ENCODE data around the gene LCN9.

The LCN9 gene

GRCh38 chr9:135617538-135617900 lies 45.6 kb upstream of the LCN9 start:
- H3K4me3 ChIP-seq (ENCODE audit: control insufficient read depth, low read depth, low read length) = no peak overlapping the region
- no peak for TF ChIP-seq CTCF (conservative IDR thresholded peaks at IDR 0.05; ENCODE audit: control insufficient read depth, insufficient read depth, low read depth, low read length)
- DNase-seq (ENCODE audit: low read depth) = no peak

- no peak for DNase-seq (ENCODE audit: low read depth)
- no peak for TF ChIP-seq CTCF (conservative IDR thresholded peaks at IDR 0.05; ENCODE audit: control insufficient read depth, insufficient read depth, low read depth, low read length)
- no peak overlapping the region for H3K4me3 ChIP-seq (ENCODE audit: control insufficient read depth, low read depth, low read length)
Observed at GRCh38 chr9:135617991-135618411, 45.1 kb upstream of the LCN9 start.

GRCh38 chr9:135618866-135619598 lies 44.1 kb upstream of the LCN9 start:
- H3K4me3 ChIP-seq (ENCODE audit: control insufficient read depth, low read depth, low read length) = no peak overlapping the region
- DNase-seq (ENCODE audit: low read depth) = no peak
- no peak for TF ChIP-seq CTCF (conservative IDR thresholded peaks at IDR 0.05; ENCODE audit: control insufficient read depth, insufficient read depth, low read depth, low read length)

GRCh38 chr9:135619599-135619886 lies 43.6 kb upstream of the LCN9 start:
- no peak for DNase-seq (ENCODE audit: low read depth)
- TF ChIP-seq CTCF (conservative IDR thresholded peaks at IDR 0.05; ENCODE audit: control insufficient read depth, insufficient read depth, low read depth, low read length) = no peak
- H3K4me3 ChIP-seq (ENCODE audit: control insufficient read depth, low read depth, low read length) = no peak overlapping the region

- TF ChIP-seq CTCF (conservative IDR thresholded peaks at IDR 0.05; ENCODE audit: control insufficient read depth, insufficient read depth, low read depth, low read length) = no peak
- no peak for DNase-seq (ENCODE audit: low read depth)
- no peak overlapping the region for H3K4me3 ChIP-seq (ENCODE audit: control insufficient read depth, low read depth, low read length)
Observed at GRCh38 chr9:135620558-135620957, 42.6 kb upstream of the LCN9 start.

GRCh38 chr9:135622415-135623020 lies 40.6 kb upstream of the LCN9 start:
- no peak overlapping the region for H3K4me3 ChIP-seq (ENCODE audit: control insufficient read depth, low read depth, low read length)
- TF ChIP-seq CTCF (conservative IDR thresholded peaks at IDR 0.05; ENCODE audit: control insufficient read depth, insufficient read depth, low read depth, low read length) = no peak
- DNase-seq (ENCODE audit: low read depth) = no peak

Measured in fibroblast of mammary gland (primary cell).